K562 (cell line): ENCODE data around the gene P2RY10. TPM values are rescaled to one million over a fixed set of nuclear protein-coding genes. Genes with fewer than 3 reads are reported as not detected.

ENCODE experiments used
- ATAC-seq: fragments of 200-7000 bp; cut with Tn5 transposase; 3 replicates; pipeline ENCODE4 v1.9.1; 2020; ENCODE audit warnings: moderate library complexity
- Bru-seq: library from RNA; stranded (reverse); fragments of 400-500 nt; gene quantifications from one replicate; lab custom pipeline; 2021; lab: Mats Ljungman, UMichigan
- BruChase-seq, 2 experiments: library from RNA; stranded (reverse); fragments of 400-500 nt; gene quantifications; one replicate each; lab custom pipeline; 2021; lab: Mats Ljungman, UMichigan
- BruUV-seq: library from RNA; stranded (reverse); fragments of 400-500 nt; replicated peaks from 2 replicates; lab custom pipeline; 2021; lab: Mats Ljungman, UMichigan
- CTCF ChIA-PET: fragments of 300-600 bp; formaldehyde crosslinking; extraction: SDS; loops from one replicate; lab custom pipeline; 2021; ENCODE audit warnings: low intra/inter-chr PET ratio; lab: Yijun Ruan, JAX
- POLR2A ChIA-PET: fragments of 300-600, 350-650 bp; sonication (Branson Sonifier 250); formaldehyde crosslinking; extraction: SDS; loops from one replicate; lab custom pipeline; 2021; ENCODE audit warnings: antibody characterized with exemption, inconsistent platforms; lab: Yijun Ruan, JAX
- DNase-seq, 4 experiments: peaks; one replicate each; pipeline versions ENCODE4 v3.0.0 to v3.0.0-alpha.2; 2011 to 2018; ENCODE audit warnings: low spot score in 3 of 4, mixed read lengths in 3 of 4; ENCODE audit errors: extremely low read depth in 1 of 4
- FAIRE-seq: peaks from 2 replicates; lab custom pipeline; 2011; peaks lifted over from hg19 to GRCh38; lab: Jason Lieb, UNC
- H2AFZ ChIP-seq: 2 replicates; pipeline ENCODE4 v1.6.0; 2011; ENCODE audit warnings: low read depth, low read length, control low read depth, inconsistent platforms
- H3K27ac ChIP-seq: fragments of 200-600 bp; 3 replicates; pipeline ENCODE4 v1.8.0; 2011; ENCODE audit warnings: low read depth, mild to moderate bottlenecking, control low read depth, inconsistent platforms, low read length, moderate library complexity, mixed read lengths; ENCODE audit errors: extremely low read depth
- H3K27me3 ChIP-seq, 2 experiments: fragments of 300-600 bp in 1 of 2; 2 replicates in 1 of 2; 3 replicates in 1 of 2; pipeline versions ENCODE4 v1.6.0 to v1.8.0; 2011; ENCODE audit warnings: inconsistent platforms in 2 of 2, low read length in 2 of 2, mild to moderate bottlenecking in 1 of 2, mixed read lengths in 1 of 2, moderate library complexity in 1 of 2; ENCODE audit not compliant: control insufficient read depth in 2 of 2, insufficient read depth in 2 of 2
- H3K36me3 ChIP-seq: fragments of 300-600 bp; 3 replicates; pipeline ENCODE4 v1.8.0; 2011; ENCODE audit warnings: mild to moderate bottlenecking, low read length, inconsistent platforms; ENCODE audit not compliant: control insufficient read depth, insufficient read depth
- H3K4me1 ChIP-seq, 2 experiments: fragments of 200-600 bp in 1 of 2; replicated peaks in 1 of 2; 2 replicates in 1 of 2; 3 replicates in 1 of 2; pipeline versions ENCODE4 v1.5.1 to v1.8.0; 2011; ENCODE audit warnings: inconsistent platforms in 2 of 2, low read length in 2 of 2, mild to moderate bottlenecking in 1 of 2, mixed read lengths in 1 of 2, moderate library complexity in 1 of 2; ENCODE audit not compliant: control insufficient read depth in 2 of 2, insufficient read depth in 2 of 2
- H3K4me2 ChIP-seq: 2 replicates; pipeline ENCODE4 v1.6.1; 2011; ENCODE audit warnings: low read length, control low read depth, inconsistent platforms, mixed read lengths; ENCODE audit not compliant: insufficient read depth
- H3K4me3 ChIP-seq: fragments of 200-600 bp; sonication (generic), shearing (Covaris generic); 2 replicates; pipeline ENCODE4 v1.5.1; 2016; ENCODE audit warnings: control low read depth, inconsistent platforms
- H3K79me2 ChIP-seq: fragments of 200-600 bp; 3 replicates; pipeline ENCODE4 v1.8.0; 2011; ENCODE audit warnings: low read length, inconsistent platforms; ENCODE audit not compliant: control insufficient read depth, insufficient read depth
- H3K9ac ChIP-seq, 2 experiments: 2 replicates each; pipeline versions ENCODE4 v1.6.0 to v1.6.1; 2011; ENCODE audit warnings: low read depth in 2 of 2, low read length in 2 of 2, control low read depth in 1 of 2, inconsistent platforms in 1 of 2, mild to moderate bottlenecking in 1 of 2, mixed read lengths in 1 of 2; ENCODE audit not compliant: insufficient read depth in 1 of 2
- H3K9me1 ChIP-seq: one replicate; pipeline ENCODE4 v1.6.0; 2011; ENCODE audit warnings: inconsistent platforms, mild to moderate bottlenecking, low read length, moderate library complexity; ENCODE audit not compliant: control insufficient read depth, insufficient read depth
- H3K9me3 ChIP-seq: replicated peaks from 2 replicates; pipeline ENCODE4 v1.5.1; 2011; ENCODE audit warnings: low read depth, low read length, inconsistent platforms; ENCODE audit not compliant: control insufficient read depth, insufficient read depth
- H4K20me1 ChIP-seq: replicated peaks from 2 replicates; pipeline ENCODE4 v1.6.1; 2011; ENCODE audit warnings: low read length, inconsistent platforms, mixed read lengths; ENCODE audit not compliant: control insufficient read depth, insufficient read depth
- KDM2B ChIP-seq: fragments of 250-450 bp; sonication (Bioruptor Pico); IDR thresholded peaks from 2 replicates; pipeline ENCODE4 v1.8.0; 2021; ENCODE audit warnings: mild to moderate bottlenecking, moderate library complexity
- ZNF224 ChIP-seq: sonication (generic); formaldehyde crosslinking; IDR thresholded peaks from 2 replicates; pipeline ENCODE4 v1.8.0; 2022; ENCODE audit warnings: mild to moderate bottlenecking, missing genetic modification reagents
- WGBS: fragments of 100-300 bp; shearing (Covaris generic); methylation state at CpG from one replicate; pipeline ENCODE4 v1.1.6; 2016; ENCODE audit warnings: low coverage, mixed read lengths; ENCODE audit not compliant: insufficient coverage; ENCODE audit errors: missing lambda C conversion rate; 5-methylcytosine and 5-hydroxymethylcytosine counted together
- in situ Hi-C: fragments of 300-500 bp; cut with MboI; formaldehyde crosslinking; loops from 4 replicates; pipeline ENCODE4 v1.15.0; 2018; ENCODE audit warnings: inconsistent platforms, mixed read lengths
- intact Hi-C: fragments of 100-400 bp; cut with micrococcal nuclease; formaldehyde crosslinking; loops from 2 replicates; pipeline ENCODE4 v1.14.2; 2022
- long read RNA-seq, 3 experiments: library from polyadenylated mRNA in 2 of 3; library from RNA in 1 of 3; unstranded in 2 of 3; stranded (forward) in 1 of 3; transcript quantifications; one replicate each; pipeline ENCODE4 v2.0.0, GENCODE V29; 2019 to 2022
- polyA minus RNA-seq, 3 experiments: library from RNA; depleted of rRNA, polyadenylated mRNA; stranded (reverse); fragments of >200 nt; gene quantifications; 2 replicates each; pipeline ENCODE4 v1.2.3, GENCODE V29; 2011
- polyA plus RNA-seq, 8 experiments: library from polyadenylated mRNA; depleted of rRNA in 4 of 8; stranded (reverse) in 5 of 8; unstranded in 3 of 8; fragments of >200 nt; fragmentation: Nextera tagmentation in 2 of 8; fragmentation: Illumina TruSeq in 1 of 8; extraction: Ambion mirVana in 2 of 8; extraction: Trizol in 1 of 8; gene quantifications; 2 replicates each; pipeline versions ENCODE4 v1.2.1 to v1.2.3, GENCODE V29; 2011 to 2014; ENCODE audit warnings: inconsistent platforms in 1 of 8, missing spikeins in 1 of 8
- total RNA-seq, 7 experiments: library from RNA; depleted of rRNA in 6 of 7; stranded (reverse); fragments of >200 nt in 6 of 7; fragmentation: Illumina TruSeq in 2 of 7; extraction: Trizol in 2 of 7; gene quantifications; 2 replicates each; pipeline versions ENCODE4 v1.2.1 to v1.2.3, GENCODE V29; 2011 to 2021; ENCODE audit warnings: low replicate concordance in 1 of 7

The P2RY10 gene
- total RNA-seq (2011; cell fraction: chromatin; rRNA removed; ENCODE audit: low replicate concordance) = not detected in 2 replicates
- not detected in 2 replicates for total RNA-seq (2011; cell fraction: nucleolus; rRNA removed)
- total RNA-seq (2011; cell fraction: nucleoplasm; rRNA removed) = not detected in 2 replicates
- total RNA-seq (2014; rRNA removed) (not detected in 2 replicates), total RNA-seq (2014; rRNA removed; fragmentation: Illumina TruSeq; extraction: Trizol) (not detected in 2 replicates), total RNA-seq (2015; rRNA removed; fragmentation: Illumina TruSeq; extraction: Trizol) (not detected in 2 replicates), total RNA-seq (2021) (0.13 TPM in 1 of 2 replicates, not detected in the other), polyA plus RNA-seq (2011; rRNA removed) (not detected in 2 replicates), polyA plus RNA-seq (2014; fragmentation: Illumina TruSeq; extraction: Trizol) (not detected in 2 replicates), polyA plus RNA-seq (2014; fragmentation: Nextera tagmentation; extraction: Ambion mirVana) (not detected), polyA plus RNA-seq (2014; rRNA removed) (not detected in 2 replicates), polyA minus RNA-seq (2011; rRNA and poly(A)+ RNA removed) (not detected in 2 replicates), Bru-seq, nascent RNA (not detected), BruChase-seq, experiment 1, labeled RNA remaining after a 2-hour chase (not detected), BruChase-seq, experiment 2, labeled RNA remaining after a 6-hour chase (not detected)
- polyA plus RNA-seq (2011; cell fraction: cytosol; rRNA removed) = not detected in 2 replicates
- not detected in 2 replicates for polyA plus RNA-seq (2011; cell fraction: nucleus; rRNA removed)
- 0.11 TPM in 1 of 2 replicates, not detected in the other for polyA plus RNA-seq (2012)
- not detected in 2 replicates for polyA minus RNA-seq (2011; cell fraction: cytosol; rRNA and poly(A)+ RNA removed)
- polyA minus RNA-seq (2011; cell fraction: nucleus; rRNA and poly(A)+ RNA removed) = not detected in 2 replicates
- long read RNA-seq, experiment 1 = 0 reads
- long read RNA-seq, experiment 2 = 0 reads
- long read RNA-seq, experiment 3 = 0 reads

GRCh38 chrX:78945186-78945912, at the start of gene P2RY10:
Gene P2RY10 (plus strand): TSS chrX:78945391. CDS start chrX:78960521, 15,130 bp downstream.
- FAIRE-seq (no peak), ATAC-seq (no peak), DNase-seq (no peak)
- Histone ChIP-seq H3K9me1 (no peaks in the 10 kb centered on the region), H3K4me1 (no peaks in the 10 kb centered on the region), H3K4me2 (no peak within 1 kb of the TSS), H3K27me3 (no peaks in the 10 kb centered on the region), H4K20me1 (no peaks in the 10 kb centered on the region), H3K9ac (no peak within 1 kb of the TSS), H3K27ac (no peak within 1 kb of the TSS), H3K36me3 (no peaks in the 10 kb centered on the region), H3K4me3 (no peak within 1 kb of the TSS), H3K79me2 (no peaks in the 10 kb centered on the region), H2AFZ (no peak within 1 kb of the TSS), H3K9me3 (no peaks in the 10 kb centered on the region)
- BruUV-seq = no TSS peak
- intact Hi-C loops (no loop called here), in situ Hi-C loops (no loop called here)
- POLR2A ChIA-PET = no interaction called here
- TF ChIP-seq ZNF224 (CRISPR knock-in tag) = no peak
- no peak for TF ChIP-seq KDM2B (CRISPR knock-in tag)
- 0% methylated on average over 5 of the region's 5 CpGs for WGBS
- CTCF ChIA-PET = no interaction called here
